ENCODE results near the gene INCENP.
"Not testable (repeated sequence)": the region's sequence is repeated elsewhere in the genome, so short reads cannot be mapped to it uniquely, and the experiment has no call there.

Gene INCENP

GRCh38 chr11:62181097-62181496 lies 57.3 kb downstream of the INCENP start:
- no peak for DNase-seq

GRCh38 chr11:62182147-62182891 lies 58.5 kb downstream of the INCENP start:
- DNase-seq = no peak

DNA sequence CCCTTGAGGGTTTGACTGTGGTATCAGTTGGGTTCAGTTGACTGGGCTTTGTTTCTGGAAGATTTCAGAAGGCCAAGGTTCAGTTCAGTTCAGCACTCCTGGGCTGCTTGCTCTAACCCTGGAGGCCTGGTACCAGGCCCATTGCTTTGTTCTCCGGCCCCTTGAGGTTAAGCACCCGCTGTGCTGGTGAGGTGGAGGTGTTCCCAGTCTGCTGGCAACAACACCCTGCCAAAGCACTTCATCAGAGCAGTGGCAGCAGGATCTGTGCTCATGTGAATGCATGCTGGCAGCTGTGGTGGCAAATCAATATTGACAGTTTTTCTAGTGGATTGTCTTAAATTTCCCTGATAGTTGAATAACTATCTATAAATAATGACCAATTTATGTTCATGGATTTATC lies 62.4 kb downstream of the INCENP start:
- peak; percentile 77 for DNase-seq

- no peak for DNase-seq
These were observed 66.2 kb downstream of the INCENP start, which contains the start of gene SCGB1D1 for GRCh38 chr11:62190011-62190410. SCGB1D1 (plus strand) TSS chr11:62190216; CDS start chr11:62190285, 69 bp downstream.

DNA sequence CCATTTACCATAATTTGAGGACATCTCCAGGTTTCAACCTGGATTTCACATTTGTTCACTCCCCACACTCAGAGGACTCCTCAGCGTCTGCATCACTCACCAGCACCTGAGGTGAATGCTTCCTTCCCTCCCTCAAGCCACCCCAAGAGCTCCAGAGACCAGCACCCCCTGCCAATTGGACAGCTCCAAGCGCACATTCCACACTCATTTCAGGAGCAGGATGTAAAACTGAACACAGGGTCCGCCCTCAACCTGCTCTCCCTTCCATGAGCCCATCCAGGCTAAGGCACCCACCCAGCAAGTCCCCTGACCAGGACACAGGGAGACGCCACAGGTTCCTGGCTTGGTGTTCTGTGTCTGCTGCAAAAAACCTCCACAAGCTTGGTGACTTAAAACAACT lies 70.1 kb downstream of the INCENP start:
- DNase-seq = no peak

DNA sequence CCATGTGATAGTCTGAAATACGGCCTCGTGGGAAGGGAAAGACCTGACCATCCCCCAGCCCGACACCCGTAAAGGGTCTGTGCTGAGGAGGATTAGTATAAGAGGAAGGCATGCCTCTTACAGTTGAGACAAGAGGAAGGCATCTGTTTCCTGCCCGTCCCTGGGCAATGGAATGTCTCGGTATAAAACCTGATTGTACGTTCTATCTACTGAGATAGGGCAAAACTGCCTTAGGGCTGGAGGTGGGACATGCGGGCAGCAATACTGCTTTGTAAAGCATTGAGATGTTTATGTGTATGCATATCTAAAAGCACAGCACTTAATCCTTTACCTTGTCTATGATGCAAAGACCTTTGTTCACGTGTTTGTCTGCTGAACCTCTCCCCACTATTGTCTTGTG lies 71.2 kb downstream of the INCENP start:
- not testable (repeated sequence) for DNase-seq

DNA sequence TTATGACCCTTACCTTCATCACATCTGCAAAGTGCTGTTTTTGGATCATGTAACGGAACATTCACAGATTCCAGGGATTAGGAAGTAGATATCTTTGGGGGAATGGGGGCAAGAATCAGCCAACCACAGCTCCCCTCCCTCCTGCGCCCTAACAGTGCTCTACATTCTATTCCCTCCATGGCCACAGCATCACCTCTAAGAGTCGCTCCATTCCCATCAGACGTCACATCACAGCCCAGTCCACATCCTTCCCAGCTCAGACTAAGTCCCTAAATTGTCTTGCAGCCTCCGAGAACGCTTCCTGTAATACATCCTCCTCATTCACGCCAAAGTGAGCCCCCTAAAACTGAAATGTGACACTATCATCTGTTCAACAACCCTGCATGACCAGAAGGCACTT lies 72.1 kb downstream of the INCENP start:
- DNase-seq = peak; percentile 23

DNA sequence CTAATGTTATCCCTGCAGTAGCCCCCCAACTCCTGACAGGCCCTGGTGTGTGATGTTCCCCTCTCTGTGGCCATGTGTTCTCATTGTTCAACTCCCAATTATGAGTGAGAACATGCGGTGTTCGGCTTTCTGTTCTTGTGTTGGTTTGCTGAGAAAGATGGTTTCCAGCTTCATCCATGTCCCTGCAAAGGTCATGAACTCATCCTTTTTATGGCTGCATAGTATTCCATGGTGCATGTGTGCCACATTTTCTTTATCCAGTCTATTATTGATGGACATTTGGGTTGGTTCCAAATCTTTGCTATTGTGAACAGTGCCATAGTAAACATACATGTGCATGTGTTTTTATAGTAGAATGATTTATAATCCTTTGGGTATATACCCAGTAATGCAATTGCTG lies 73.6 kb downstream of the INCENP start:
- not testable (repeated sequence) for DNase-seq

- no peak for DNase-seq
These were observed 77.6 kb downstream of the INCENP start for GRCh38 chr11:62201376-62201775.
